ENCODE results near the gene ATP11A.

The ATP11A gene

DNA sequence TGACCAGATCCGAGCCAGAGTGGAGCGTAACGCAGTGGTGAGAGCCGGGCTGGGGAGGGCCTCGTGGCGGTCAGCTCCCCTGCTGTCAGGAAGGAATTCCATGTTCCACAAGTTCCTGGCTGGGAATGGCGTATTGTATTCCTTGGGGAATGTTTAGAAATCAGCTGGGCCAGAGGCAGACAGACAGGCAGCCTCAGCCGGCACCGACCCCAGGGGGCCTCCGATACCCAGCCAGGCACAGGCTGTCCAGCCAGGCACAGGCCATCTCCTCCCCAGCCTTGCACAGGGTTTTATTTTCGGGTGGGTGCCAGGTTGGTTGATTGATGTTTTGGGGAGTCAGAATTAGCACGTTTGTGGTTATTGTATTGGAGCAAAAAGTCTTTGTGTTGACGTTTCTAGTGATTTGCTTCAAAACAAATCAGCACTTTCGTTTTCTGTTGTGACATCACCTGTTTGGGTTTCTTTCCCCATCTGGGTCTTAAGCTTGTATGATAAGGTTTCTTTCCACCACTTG lies 152.6 kb downstream of the ATP11A start:
- H3K9me3 ChIP-seq (ENCODE audit: insufficient read depth, low read length), result no peaks in the 10 kb centered on the region
- DNase-seq (ENCODE audit: low read depth, low spot score), result no peak
- H3K27me3 ChIP-seq (ENCODE audit: insufficient read depth, insufficient read length), result no peaks in the 10 kb centered on the region
- peaks cover 66% of the 10 kb centered on the region for H3K36me3 ChIP-seq (ENCODE audit: insufficient read depth, insufficient read length, low read length)
- H3K9ac ChIP-seq (ENCODE audit: insufficient read length, low read depth), result no peak overlapping the region
- TF ChIP-seq ZNF274 (IDR thresholded peaks at IDR 0.05; ENCODE audit: low read depth, low read length) (no peak), YY1 (IDR thresholded peaks at IDR 0.05; ENCODE audit: insufficient read depth, insufficient read length) (no peak), SUZ12 (IDR thresholded peaks at IDR 0.05; ENCODE audit: extremely low read depth, insufficient read depth, insufficient read length) (no peak)
- peaks cover 2% of the 10 kb centered on the region for H3K4me1 ChIP-seq (ENCODE audit: insufficient read depth, insufficient read length)
- no peak overlapping the region for H3K4me3 ChIP-seq (ENCODE audit: insufficient read length, low read depth)

DNA sequence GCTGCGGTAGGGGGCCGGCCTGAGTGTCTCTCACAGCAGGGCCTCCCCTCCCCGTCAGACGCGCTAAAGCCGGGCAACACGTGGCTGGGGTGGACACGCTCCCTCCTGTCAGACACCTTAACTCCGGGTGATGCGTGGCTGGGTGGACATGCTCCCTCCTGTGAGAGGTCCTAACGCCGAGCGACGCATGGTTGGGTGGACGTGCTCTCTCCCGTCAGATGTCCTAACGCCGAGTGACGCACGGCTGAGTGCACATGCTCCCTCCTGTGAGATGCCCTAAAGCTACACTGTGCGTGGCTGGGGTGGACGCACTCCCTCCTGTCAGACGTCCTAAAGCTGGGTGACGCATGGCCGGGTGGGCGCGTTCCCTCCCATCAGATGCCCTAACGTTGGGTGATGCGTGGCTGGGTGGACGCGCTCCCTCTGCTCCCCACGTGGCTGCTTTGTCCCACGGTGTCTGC lies 153.1 kb downstream of the ATP11A start:
- Histone ChIP-seq H3K36me3 (ENCODE audit: insufficient read depth, insufficient read length, low read length) (peaks cover 61% of the 10 kb centered on the region), H3K9me3 (ENCODE audit: insufficient read depth, low read length) (0 out of 2 replicates have a peak, but pooled peaks cover 5% of the 10 kb centered on the region), H3K4me1 (ENCODE audit: insufficient read depth, insufficient read length) (peaks cover 2% of the 10 kb centered on the region), H3K27me3 (ENCODE audit: insufficient read depth, insufficient read length) (no peaks in the 10 kb centered on the region), H3K4me3 (ENCODE audit: insufficient read length, low read depth) (no peak overlapping the region), H3K9ac (ENCODE audit: insufficient read length, low read depth) (no peak overlapping the region)
- TF ChIP-seq SUZ12 (IDR thresholded peaks at IDR 0.05; ENCODE audit: extremely low read depth, insufficient read depth, insufficient read length), result no peak
- no peak for TF ChIP-seq ZNF274 (IDR thresholded peaks at IDR 0.05; ENCODE audit: low read depth, low read length)
- TF ChIP-seq YY1 (IDR thresholded peaks at IDR 0.05; ENCODE audit: insufficient read depth, insufficient read length), result no peak
- no peak for DNase-seq (ENCODE audit: low read depth, low spot score)

DNA sequence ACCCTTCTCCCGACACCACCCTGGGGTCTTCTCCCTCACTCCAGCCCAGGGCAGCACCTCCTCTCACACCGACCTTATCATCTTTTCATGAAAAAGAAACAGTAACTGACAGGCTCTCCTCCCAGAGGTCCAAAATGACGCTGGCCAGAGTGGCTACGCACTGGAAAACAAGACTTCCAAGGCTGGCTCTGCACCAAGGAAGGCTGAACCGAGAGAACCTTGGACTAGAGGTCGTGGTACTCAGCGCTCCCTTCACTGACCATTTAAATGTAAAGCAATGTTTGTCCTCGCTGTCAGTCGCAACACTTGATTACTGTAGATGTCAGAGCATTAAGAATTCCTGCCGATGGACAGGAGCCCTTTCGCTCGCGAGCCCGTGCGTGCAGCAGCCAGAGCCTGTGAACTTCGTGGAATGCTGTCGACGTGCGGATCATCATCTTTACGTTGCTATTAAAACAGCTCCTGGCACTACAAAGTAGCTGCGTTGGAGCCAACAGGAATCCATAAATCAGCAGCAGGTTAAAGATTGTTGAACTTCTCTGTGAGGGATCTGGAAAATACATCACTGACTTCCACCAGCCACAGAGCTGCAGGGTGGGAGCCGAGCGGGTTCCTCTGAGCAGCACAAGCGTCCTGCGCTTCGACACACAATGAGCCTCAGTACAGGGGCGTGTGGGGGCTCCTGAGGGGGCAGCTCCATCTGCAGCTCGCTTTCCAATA lies 153.7 kb downstream of the ATP11A start:
- Histone ChIP-seq H3K9ac (ENCODE audit: insufficient read length, low read depth) (no peak overlapping the region), H3K36me3 (ENCODE audit: insufficient read depth, insufficient read length, low read length) (peaks cover 58% of the 10 kb centered on the region), H3K9me3 (ENCODE audit: insufficient read depth, low read length) (0 out of 2 replicates have a peak, but pooled peaks cover 5% of the 10 kb centered on the region), H3K27me3 (ENCODE audit: insufficient read depth, insufficient read length) (no peaks in the 10 kb centered on the region), H3K4me3 (ENCODE audit: insufficient read length, low read depth) (no peak overlapping the region), H3K4me1 (ENCODE audit: insufficient read depth, insufficient read length) (peaks cover 2% of the 10 kb centered on the region)
- DNase-seq (ENCODE audit: low read depth, low spot score), result no peak
- TF ChIP-seq YY1 (IDR thresholded peaks at IDR 0.05; ENCODE audit: insufficient read depth, insufficient read length) (no peak), ZNF274 (IDR thresholded peaks at IDR 0.05; ENCODE audit: low read depth, low read length) (no peak), SUZ12 (IDR thresholded peaks at IDR 0.05; ENCODE audit: extremely low read depth, insufficient read depth, insufficient read length) (no peak)

DNA sequence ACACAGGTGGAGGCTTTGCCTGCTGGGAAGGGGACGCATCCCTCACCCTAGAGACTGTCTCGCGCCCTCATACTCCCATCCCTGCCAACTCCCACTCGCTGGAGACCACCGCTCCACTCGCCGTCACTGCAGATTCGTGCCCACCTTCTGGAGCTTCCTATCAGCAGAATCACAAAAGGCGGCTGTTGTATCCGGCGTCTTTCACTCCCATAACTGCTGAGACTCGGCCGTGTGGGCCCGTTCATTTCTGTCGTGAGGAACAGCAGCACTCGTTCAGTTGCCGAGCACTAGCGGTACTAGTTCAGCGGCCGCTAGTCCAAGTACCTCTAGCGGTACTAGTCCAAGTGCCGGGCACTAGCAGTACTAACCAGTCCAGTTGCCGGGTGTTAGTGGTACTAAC lies 154.6 kb downstream of the ATP11A start:
- Histone ChIP-seq H3K9me3 (ENCODE audit: insufficient read depth, low read length) (0 out of 2 replicates have a peak, but pooled peaks cover 5% of the 10 kb centered on the region), H3K27me3 (ENCODE audit: insufficient read depth, insufficient read length) (no peaks in the 10 kb centered on the region), H3K4me3 (ENCODE audit: insufficient read length, low read depth) (no peak overlapping the region), H3K4me1 (ENCODE audit: insufficient read depth, insufficient read length) (peaks cover under 1% of the 10 kb centered on the region), H3K36me3 (ENCODE audit: insufficient read depth, insufficient read length, low read length) (peaks cover 54% of the 10 kb centered on the region), H3K9ac (ENCODE audit: insufficient read length, low read depth) (no peak overlapping the region)
- TF ChIP-seq YY1 (IDR thresholded peaks at IDR 0.05; ENCODE audit: insufficient read depth, insufficient read length) (no peak), SUZ12 (IDR thresholded peaks at IDR 0.05; ENCODE audit: extremely low read depth, insufficient read depth, insufficient read length) (no peak), ZNF274 (IDR thresholded peaks at IDR 0.05; ENCODE audit: low read depth, low read length) (no peak)
- no peak for DNase-seq (ENCODE audit: low read depth, low spot score)

DNA sequence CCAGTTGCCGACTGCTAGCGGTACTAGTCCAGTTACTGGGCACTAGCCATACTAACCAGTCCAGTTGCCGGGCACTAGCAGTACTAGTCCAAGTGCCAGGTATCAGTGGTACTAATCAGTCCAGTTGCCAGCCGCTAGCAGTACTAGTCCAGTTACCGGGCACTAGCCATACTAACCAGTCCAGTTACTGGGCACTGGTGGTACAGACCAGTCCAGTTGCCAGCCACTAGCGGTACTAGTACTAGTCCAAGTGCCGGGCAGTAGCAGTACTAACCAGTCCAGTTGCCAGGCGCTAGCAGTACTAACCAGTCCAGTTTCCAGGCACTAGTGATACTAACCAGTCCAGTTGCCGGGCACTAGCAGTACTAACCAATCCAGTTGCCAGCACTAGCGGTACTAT lies 155.0 kb downstream of the ATP11A start:
- Histone ChIP-seq H3K9ac (ENCODE audit: insufficient read length, low read depth) (no peak overlapping the region), H3K4me1 (ENCODE audit: insufficient read depth, insufficient read length) (no peaks in the 10 kb centered on the region), H3K9me3 (ENCODE audit: insufficient read depth, low read length) (0 out of 2 replicates have a peak, but pooled peaks cover 5% of the 10 kb centered on the region), H3K27me3 (ENCODE audit: insufficient read depth, insufficient read length) (no peaks in the 10 kb centered on the region), H3K4me3 (ENCODE audit: insufficient read length, low read depth) (no peak overlapping the region), H3K36me3 (ENCODE audit: insufficient read depth, insufficient read length, low read length) (peaks cover 53% of the 10 kb centered on the region)
- DNase-seq (ENCODE audit: low read depth, low spot score), result no peak
- TF ChIP-seq YY1 (IDR thresholded peaks at IDR 0.05; ENCODE audit: insufficient read depth, insufficient read length), result no peak
- no peak for TF ChIP-seq SUZ12 (IDR thresholded peaks at IDR 0.05; ENCODE audit: extremely low read depth, insufficient read depth, insufficient read length)
- no peak for TF ChIP-seq ZNF274 (IDR thresholded peaks at IDR 0.05; ENCODE audit: low read depth, low read length)

DNA sequence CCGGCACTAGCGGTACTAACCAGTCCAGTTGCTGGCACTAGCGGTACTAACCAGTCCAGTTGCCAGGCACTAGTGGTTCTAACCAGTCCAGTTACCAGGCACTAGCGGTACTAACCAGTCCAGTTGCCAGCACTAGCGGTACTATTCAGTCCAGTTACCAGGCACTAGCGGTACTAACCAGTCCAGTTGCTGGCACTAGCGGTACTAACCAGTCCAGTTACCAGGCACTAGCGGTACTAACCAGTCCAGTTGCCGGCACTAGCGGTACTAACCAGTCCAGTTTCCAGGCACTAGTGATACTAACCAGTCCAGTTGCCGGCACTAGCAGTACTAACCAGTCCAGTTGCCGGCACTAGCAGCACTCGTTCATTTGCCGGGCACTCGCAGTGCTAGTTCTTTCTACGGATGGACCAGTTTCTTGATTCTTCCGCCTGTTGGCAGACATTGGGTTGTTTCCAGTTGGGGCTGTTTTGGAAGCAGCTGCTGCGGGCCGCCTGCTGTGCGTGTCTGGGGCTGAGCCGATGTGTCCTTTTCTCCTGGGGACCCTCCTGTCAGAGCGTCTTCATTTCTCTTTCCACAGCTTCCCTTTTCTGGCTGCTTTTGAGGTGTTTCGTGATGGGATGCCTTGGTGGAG lies 155.8 kb downstream of the ATP11A start:
- no peak overlapping the region for H3K9ac ChIP-seq (ENCODE audit: insufficient read length, low read depth)
- no peaks in the 10 kb centered on the region for H3K27me3 ChIP-seq (ENCODE audit: insufficient read depth, insufficient read length)
- no peaks in the 10 kb centered on the region for H3K4me1 ChIP-seq (ENCODE audit: insufficient read depth, insufficient read length)
- H3K36me3 ChIP-seq (ENCODE audit: insufficient read depth, insufficient read length, low read length), result peaks cover 56% of the 10 kb centered on the region
- no peak overlapping the region for H3K4me3 ChIP-seq (ENCODE audit: insufficient read length, low read depth)
- DNase-seq (ENCODE audit: low read depth, low spot score), result no peak
- no peak for TF ChIP-seq YY1 (IDR thresholded peaks at IDR 0.05; ENCODE audit: insufficient read depth, insufficient read length)
- TF ChIP-seq ZNF274 (IDR thresholded peaks at IDR 0.05; ENCODE audit: low read depth, low read length), result no peak
- TF ChIP-seq SUZ12 (IDR thresholded peaks at IDR 0.05; ENCODE audit: extremely low read depth, insufficient read depth, insufficient read length), result no peak
- H3K9me3 ChIP-seq (ENCODE audit: insufficient read depth, low read length), result 0 out of 2 replicates have a peak, but pooled peaks cover 5% of the 10 kb centered on the region

All from NT2/D1 (cell line).